Keratinocyte (primary cell): Measurements from ENCODE around the gene KRTAP1-1. TPM values are rescaled to one million over a fixed set of nuclear protein-coding genes. Genes with fewer than 3 reads are reported as not detected.

Experiments used
- DNase-seq: peaks from one replicate; pipeline ENCODE4 v3.0.0-alpha.2; 2011; ENCODE audit warnings: low read depth, missing footprints, low spot score
- FAIRE-seq: peaks from 2 replicates; lab custom pipeline; 2011; peaks lifted over from hg19 to GRCh38; lab: Jason Lieb, UNC
- H2AFZ ChIP-seq: 2 replicates; pipeline ENCODE4 v1.6.0; 2012; ENCODE audit warnings: low read length, control low read depth, inconsistent platforms; ENCODE audit not compliant: control insufficient read depth
- H3K27ac ChIP-seq: 2 replicates; pipeline ENCODE4 v1.5.1; 2011; ENCODE audit warnings: low read length; ENCODE audit not compliant: control insufficient read depth, insufficient read depth
- H3K27me3 ChIP-seq: 3 replicates; pipeline ENCODE4 v1.6.0; 2011; ENCODE audit warnings: low read length; ENCODE audit not compliant: control insufficient read depth, insufficient read depth; ENCODE audit errors: extremely low read depth
- H3K36me3 ChIP-seq, 2 experiments: 2 replicates in 1 of 2; 3 replicates in 1 of 2; pipeline ENCODE4 v1.5.1; 2011; ENCODE audit warnings: low read length in 2 of 2, mild to moderate bottlenecking in 1 of 2; ENCODE audit not compliant: control insufficient read depth in 2 of 2, insufficient read depth in 2 of 2; ENCODE audit errors: extremely low read depth in 1 of 2
- H3K4me1 ChIP-seq: 3 replicates; pipeline ENCODE4 v1.5.1; 2011; ENCODE audit warnings: low read length; ENCODE audit not compliant: control insufficient read depth, insufficient read depth; ENCODE audit errors: extremely low read depth
- H3K4me2 ChIP-seq: 3 replicates; pipeline ENCODE4 v1.6.0; 2011; ENCODE audit warnings: low read depth, low read length; ENCODE audit not compliant: control insufficient read depth, insufficient read depth; ENCODE audit errors: extremely low read depth
- H3K4me3 ChIP-seq, 3 experiments: fragments of 200-600 bp in 1 of 3; sonication (generic) in 1 of 3; 2 replicates in 2 of 3; 3 replicates in 1 of 3; pipeline ENCODE4 v1.5.1; 2011 to 2016; ENCODE audit warnings: low read length in 3 of 3, mild to moderate bottlenecking in 3 of 3, control low read depth in 2 of 3, inconsistent platforms in 1 of 3, low read depth in 1 of 3, mixed read lengths in 1 of 3, mixed run types in 1 of 3, moderate library complexity in 1 of 3; ENCODE audit not compliant: control insufficient read depth in 2 of 3, insufficient read depth in 2 of 3; ENCODE audit errors: extremely low read depth in 1 of 3
- H3K79me2 ChIP-seq: 2 replicates; pipeline ENCODE4 v1.6.0; 2012; ENCODE audit warnings: low read length; ENCODE audit not compliant: control insufficient read depth, insufficient read depth
- H3K9ac ChIP-seq: 3 replicates; pipeline ENCODE4 v1.6.0; 2011; ENCODE audit warnings: low read length; ENCODE audit not compliant: control insufficient read depth, insufficient read depth; ENCODE audit errors: extremely low read depth
- H3K9me1 ChIP-seq: 3 replicates; pipeline ENCODE4 v1.6.0; 2011; ENCODE audit warnings: low read length; ENCODE audit not compliant: control insufficient read depth, insufficient read depth; ENCODE audit errors: extremely low read depth
- H3K9me3 ChIP-seq: 2 replicates; pipeline ENCODE4 v1.5.1; 2012; ENCODE audit warnings: low read depth, low read length; ENCODE audit not compliant: control insufficient read depth
- H4K20me1 ChIP-seq: 3 replicates; pipeline ENCODE4 v1.6.0; 2011; ENCODE audit warnings: low read length; ENCODE audit not compliant: control insufficient read depth, insufficient read depth; ENCODE audit errors: extremely low read depth
- CTCF ChIP-seq, 3 experiments: IDR thresholded peaks in 1 of 3; conservative IDR thresholded peaks in 1 of 3; optimal IDR thresholded peaks in 1 of 3; 2 replicates in 2 of 3; 3 replicates in 1 of 3; pipeline versions ENCODE3 to v1.5.1; 2011; ENCODE audit warnings: low read length in 3 of 3, mild to moderate bottlenecking in 3 of 3, moderate library complexity in 2 of 3, control low read depth in 1 of 3, inconsistent platforms in 1 of 3; ENCODE audit not compliant: insufficient read depth in 2 of 3; ENCODE audit errors: extremely low read depth in 1 of 3
- EZH2 ChIP-seq: IDR thresholded peaks from one replicate; pipeline ENCODE4 v1.6.1; 2012; ENCODE audit warnings: inconsistent platforms, mild to moderate bottlenecking, low read length, moderate library complexity
- dilution Hi-C: fragments of 300-500 bp; cut with MboI; formaldehyde crosslinking; loops from one replicate; pipeline ENCODE4 v1.7.0; 2020; ENCODE audit warnings: low sequenced_read_pairs; ENCODE audit not compliant: extremely low pct_ligation_motif_present
- polyA plus RNA-seq, 5 experiments: library from polyadenylated mRNA; depleted of rRNA in 3 of 5; stranded (reverse) in 3 of 5; stranded (forward) in 1 of 5; unstranded in 1 of 5; fragments of >200 nt; gene quantifications; 1 replicate in 1 of 5; 2 replicates in 3 of 5; 3 replicates in 1 of 5; pipeline versions ENCODE4 v1.2.1 to v1.2.3, GENCODE V29; 2011 to 2012; ENCODE audit warnings: missing spikeins in 2 of 5, low read depth in 1 of 5, low replicate concordance in 1 of 5

The KRTAP1-1 gene
- polyA plus RNA-seq, 1 donor (not counting 4 experiments of a cell fraction or from before 2014, with no cell fraction given) = not detected

GRCh38 chr17:41012326-41013120 lies 28.7 kb downstream of the KRTAP1-1 start:
- Histone ChIP-seq H3K4me2 (no peak overlapping the region), H3K4me3 (no peak overlapping the region), H3K79me2 (no peaks in the 10 kb centered on the region), H3K27ac (no peak overlapping the region), H4K20me1 (no peaks in the 10 kb centered on the region), H3K9me3 (no peaks in the 10 kb centered on the region), H3K36me3 (no peaks in the 10 kb centered on the region), H3K9ac (no peak overlapping the region), H3K9me1 (no peaks in the 10 kb centered on the region), H3K4me1 (no peaks in the 10 kb centered on the region), H3K27me3 (no peaks in the 10 kb centered on the region), H2AFZ (no peak overlapping the region)
- TF ChIP-seq EZH2 (no peak), CTCF (optimal IDR thresholded peaks at IDR 0.05 in 1 of 3, IDR thresholded peaks at IDR 0.05 in 1 of 3, conservative IDR thresholded peaks at IDR 0.05 in 1 of 3; ENCODE audit: extremely low read depth in 1 of 3, insufficient read depth in 2 of 3, low read length in 3 of 3) (no peak)
- FAIRE-seq (no peak), DNase-seq (no peak)
- dilution Hi-C loops = no loop called here

- Histone ChIP-seq H3K4me2 (no peak overlapping the region), H3K36me3 (no peaks in the 10 kb centered on the region), H3K27ac (no peak overlapping the region), H3K9me3 (no peaks in the 10 kb centered on the region), H3K9ac (no peak overlapping the region), H2AFZ (no peak overlapping the region), H3K9me1 (no peaks in the 10 kb centered on the region), H3K27me3 (no peaks in the 10 kb centered on the region), H3K4me3 (no peak overlapping the region), H3K4me1 (no peaks in the 10 kb centered on the region), H4K20me1 (no peaks in the 10 kb centered on the region), H3K79me2 (no peaks in the 10 kb centered on the region)
- no peak for DNase-seq
- dilution Hi-C loops = no loop called here
- TF ChIP-seq EZH2 = no peak
- TF ChIP-seq CTCF (optimal IDR thresholded peaks at IDR 0.05 in 1 of 3, IDR thresholded peaks at IDR 0.05 in 1 of 3, conservative IDR thresholded peaks at IDR 0.05 in 1 of 3; ENCODE audit: extremely low read depth in 1 of 3, insufficient read depth in 2 of 3, low read length in 3 of 3) = no peak
- FAIRE-seq = no peak
Measured at GRCh38 chr17:41010441-41010840, 30.8 kb downstream of the KRTAP1-1 start.
